HepG2 (cell line): ENCODE results near the gene BCL2L2. TPM values are rescaled to one million over a fixed set of nuclear protein-coding genes. Genes with fewer than 3 reads are reported as not detected.

Experiments
- AGO1 ChIP-seq: fragments of 200-400 bp; formaldehyde crosslinking; IDR thresholded peaks from 2 replicates; pipeline ENCODE4 v1.6.1; 2017; ENCODE audit warnings: mild to moderate bottlenecking, low read depth, low read length, moderate library complexity; ENCODE audit not compliant: poor library complexity, severe bottlenecking
- CHD2 ChIP-seq: IDR thresholded peaks from 2 replicates; pipeline ENCODE4 v1.6.1; 2011; ENCODE audit warnings: low read depth, low read length, improper control_type of control experiment
- CTCF ChIP-seq: sonication (generic); formaldehyde crosslinking; IDR thresholded peaks from 2 replicates; pipeline ENCODE4 v1.5.0; 2020; ENCODE audit warnings: mild to moderate bottlenecking, missing genetic modification reagents, moderate library complexity
- GABPB1 ChIP-seq: IDR thresholded peaks from 2 replicates; pipeline ENCODE4 v1.6.1; 2016; ENCODE audit warnings: mild to moderate bottlenecking, missing genetic modification reagents, moderate library complexity, missing compliant biosample characterization
- HHEX ChIP-seq: IDR thresholded peaks from 2 replicates; pipeline ENCODE4 v1.6.1; 2016; ENCODE audit warnings: control low read depth
- KLF15 ChIP-seq: sonication (generic); formaldehyde crosslinking; IDR thresholded peaks from 2 replicates; pipeline ENCODE4 v1.8.1; 2023; ENCODE audit warnings: borderline replicate concordance, mild to moderate bottlenecking, inconsistent platforms, missing genetic modification reagents, mixed read lengths
- MBD4 ChIP-seq: IDR thresholded peaks from 2 replicates; pipeline ENCODE4 v1.6.1; 2012; ENCODE audit warnings: low read length, inconsistent platforms, borderline replicate concordance
- MED1 ChIP-seq: sonication (generic); formaldehyde crosslinking; IDR thresholded peaks from 2 replicates; pipeline ENCODE4 v1.4.0; 2020; ENCODE audit warnings: missing genetic modification reagents
- MIXL1 ChIP-seq: IDR thresholded peaks from 2 replicates; pipeline ENCODE4 v1.6.1; 2016
- TGIF2 ChIP-seq: IDR thresholded peaks from 2 replicates; pipeline ENCODE4 v1.6.1; 2016; ENCODE audit warnings: control low read depth, missing compliant biosample characterization
- TOE1 ChIP-seq: sonication (generic); formaldehyde crosslinking; IDR thresholded peaks from 2 replicates; pipeline ENCODE4 v1.4.0; 2020; ENCODE audit warnings: mild to moderate bottlenecking, missing genetic modification reagents
- ZNF180 ChIP-seq: sonication (generic); formaldehyde crosslinking; IDR thresholded peaks from 2 replicates; pipeline ENCODE4 v1.4.0; 2020; ENCODE audit warnings: low read depth, missing genetic modification reagents, borderline replicate concordance
- ZNF513 ChIP-seq: sonication (generic); formaldehyde crosslinking; conservative IDR thresholded peaks from 2 replicates; pipeline ENCODE4 v1.5.0; 2020; ENCODE audit warnings: missing genetic modification reagents
- ZNF552 ChIP-seq: sonication (generic); formaldehyde crosslinking; IDR thresholded peaks from 2 replicates; pipeline ENCODE4 v1.9.0; 2022; ENCODE audit warnings: missing genetic modification reagents, mild to moderate bottlenecking, borderline replicate concordance
- ZNF629 ChIP-seq: sonication (generic); formaldehyde crosslinking; conservative IDR thresholded peaks from 2 replicates; pipeline ENCODE4 v1.5.0; 2020; ENCODE audit warnings: missing genetic modification reagents
- ZNF639 ChIP-seq: conservative IDR thresholded peaks from 2 replicates; pipeline ENCODE4 v1.6.1; 2018; ENCODE audit warnings: missing genetic modification reagents
- ZNF782 ChIP-seq: sonication (generic); formaldehyde crosslinking; IDR thresholded peaks from 2 replicates; pipeline ENCODE4 v1.4.0; 2020; ENCODE audit warnings: missing genetic modification reagents, mild to moderate bottlenecking, borderline replicate concordance
- polyA plus RNA-seq, 8 experiments: library from polyadenylated mRNA; depleted of rRNA in 3 of 8; stranded (reverse) in 7 of 8; unstranded in 1 of 8; fragments of >200 nt; fragmentation: Illumina TruSeq in 4 of 8; extraction: Trizol in 4 of 8; gene quantifications; 2 replicates each; pipeline versions ENCODE4 v1.2.1 to v1.2.3, GENCODE V29; 2011 to 2016; ENCODE audit warnings: low read depth in 4 of 8, missing spikeins in 1 of 8, mixed read lengths in 1 of 8; ENCODE audit not compliant: insufficient read depth in 1 of 8
- total RNA-seq, 5 experiments: library from RNA; depleted of rRNA; stranded (reverse); fragments of >200 nt; fragmentation: Illumina TruSeq; extraction: Trizol; gene quantifications; 2 replicates each; pipeline ENCODE4 v1.2.3, GENCODE V29; 2016; ENCODE audit warnings: low read depth in 1 of 5
- TF ChIP-seq, protein P1 (sequence below): sonication (generic); formaldehyde crosslinking; IDR thresholded peaks from 2 replicates; pipeline ENCODE4 v1.4.0; 2020; ENCODE audit warnings: mild to moderate bottlenecking, missing genetic modification reagents, borderline replicate concordance
- TF ChIP-seq, protein P2 (sequence below): IDR thresholded peaks from 2 replicates; pipeline ENCODE4 v1.6.1; 2016; ENCODE audit warnings: low read depth, borderline replicate concordance

Gene BCL2L2
- total and polyA plus RNA-seq, 2 of the 13 experiments (the other 11 are each of a cell fraction or from before 2014, with no cell fraction given), result 28.1 to 49.8 TPM

GRCh38 chr14:23286020-23286901, 20.4 kb upstream of the BCL2L2 start, which contains the start of gene HOMEZ (continued):
- TF ChIP-seq ZNF639 (CRISPR knock-in tag) (peak; percentile 92; the same call in 1 of the 2 replicates), CHD2 (peak; percentile 77), GABPB1 (peak; percentile 92), ZNF180 (CRISPR knock-in tag) (no peak; the same call in 1 of the 2 replicates), MED1 (CRISPR knock-in tag) (peak; percentile 62), ZNF782 (CRISPR knock-in tag) (peak; percentile 71; the same call in 1 of the 2 replicates), MIXL1 (CRISPR knock-in tag) (peak; percentile 70; the same call in 1 of the 2 replicates), ZNF629 (CRISPR knock-in tag) (peak; percentile 81), HHEX (0 out of 2 replicates have a peak, but pooled peaks have one; percentile 23), CTCF (CRISPR knock-in tag) (peak; percentile 58), TGIF2 (CRISPR knock-in tag) (0 out of 2 replicates have a peak, but pooled peaks have one; percentile 15), MBD4 (peak; percentile 84), ZNF552 (peak; percentile 62; the same call in 1 of the 2 replicates), AGO1 (peak; percentile 85), ZNF513 (CRISPR knock-in tag) (no peak), KLF15 (CRISPR knock-in tag) (peak; percentile 95), TOE1 (CRISPR knock-in tag) (peak; percentile 35; the same call in 1 of the 2 replicates)
- TF ChIP-seq, protein P1, sequence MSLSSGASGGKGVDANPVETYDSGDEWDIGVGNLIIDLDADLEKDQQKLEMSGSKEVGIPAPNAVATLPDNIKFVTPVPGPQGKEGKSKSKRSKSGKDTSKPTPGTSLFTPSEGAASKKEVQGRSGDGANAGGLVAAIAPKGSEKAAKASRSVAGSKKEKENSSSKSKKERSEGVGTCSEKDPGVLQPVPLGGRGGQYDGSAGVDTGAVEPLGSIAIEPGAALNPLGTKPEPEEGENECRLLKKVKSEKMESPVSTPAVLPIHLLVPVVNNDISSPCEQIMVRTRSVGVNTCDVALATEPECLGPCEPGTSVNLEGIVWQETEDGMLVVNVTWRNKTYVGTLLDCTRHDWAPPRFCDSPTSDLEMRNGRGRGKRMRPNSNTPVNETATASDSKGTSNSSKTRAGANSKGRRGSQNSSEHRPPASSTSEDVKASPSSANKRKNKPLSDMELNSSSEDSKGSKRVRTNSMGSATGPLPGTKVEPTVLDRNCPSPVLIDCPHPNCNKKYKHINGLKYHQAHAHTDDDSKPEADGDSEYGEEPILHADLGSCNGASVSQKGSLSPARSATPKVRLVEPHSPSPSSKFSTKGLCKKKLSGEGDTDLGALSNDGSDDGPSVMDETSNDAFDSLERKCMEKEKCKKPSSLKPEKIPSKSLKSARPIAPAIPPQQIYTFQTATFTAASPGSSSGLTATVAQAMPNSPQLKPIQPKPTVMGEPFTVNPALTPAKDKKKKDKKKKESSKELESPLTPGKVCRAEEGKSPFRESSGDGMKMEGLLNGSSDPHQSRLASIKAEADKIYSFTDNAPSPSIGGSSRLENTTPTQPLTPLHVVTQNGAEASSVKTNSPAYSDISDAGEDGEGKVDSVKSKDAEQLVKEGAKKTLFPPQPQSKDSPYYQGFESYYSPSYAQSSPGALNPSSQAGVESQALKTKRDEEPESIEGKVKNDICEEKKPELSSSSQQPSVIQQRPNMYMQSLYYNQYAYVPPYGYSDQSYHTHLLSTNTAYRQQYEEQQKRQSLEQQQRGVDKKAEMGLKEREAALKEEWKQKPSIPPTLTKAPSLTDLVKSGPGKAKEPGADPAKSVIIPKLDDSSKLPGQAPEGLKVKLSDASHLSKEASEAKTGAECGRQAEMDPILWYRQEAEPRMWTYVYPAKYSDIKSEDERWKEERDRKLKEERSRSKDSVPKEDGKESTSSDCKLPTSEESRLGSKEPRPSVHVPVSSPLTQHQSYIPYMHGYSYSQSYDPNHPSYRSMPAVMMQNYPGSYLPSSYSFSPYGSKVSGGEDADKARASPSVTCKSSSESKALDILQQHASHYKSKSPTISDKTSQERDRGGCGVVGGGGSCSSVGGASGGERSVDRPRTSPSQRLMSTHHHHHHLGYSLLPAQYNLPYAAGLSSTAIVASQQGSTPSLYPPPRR (CRISPR knock-in tag), result peak; percentile 71; the same call in 1 of the 2 replicates
- TF ChIP-seq, protein P2, sequence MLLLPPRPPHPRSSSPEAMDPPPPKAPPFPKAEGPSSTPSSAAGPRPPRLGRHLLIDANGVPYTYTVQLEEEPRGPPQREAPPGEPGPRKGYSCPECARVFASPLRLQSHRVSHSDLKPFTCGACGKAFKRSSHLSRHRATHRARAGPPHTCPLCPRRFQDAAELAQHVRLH (CRISPR knock-in tag), result peak; percentile 92
